ENCODE results near the gene PRH2.

The PRH2 gene

GRCh38 chr12:10940389-10940788, 11.4 kb downstream of the PRH2 start:
- Mint-ChIP-seq H3K27me3 (no peaks in the 10 kb centered on the region), H3K4me3 (no peak overlapping the region), H3K9me3 (peaks cover 0 to 4% of the 10 kb centered on the region in 2 donors), H3K4me1 (peaks cover 9 to 22% of the 10 kb centered on the region in 2 donors), H3K27ac (no peak overlapping the region), H3K36me3 (peaks cover 1 to 4% of the 10 kb centered on the region in 2 donors)
- ATAC-seq (replicated peaks) = no peak
- DNase-seq = no peak

DNA sequence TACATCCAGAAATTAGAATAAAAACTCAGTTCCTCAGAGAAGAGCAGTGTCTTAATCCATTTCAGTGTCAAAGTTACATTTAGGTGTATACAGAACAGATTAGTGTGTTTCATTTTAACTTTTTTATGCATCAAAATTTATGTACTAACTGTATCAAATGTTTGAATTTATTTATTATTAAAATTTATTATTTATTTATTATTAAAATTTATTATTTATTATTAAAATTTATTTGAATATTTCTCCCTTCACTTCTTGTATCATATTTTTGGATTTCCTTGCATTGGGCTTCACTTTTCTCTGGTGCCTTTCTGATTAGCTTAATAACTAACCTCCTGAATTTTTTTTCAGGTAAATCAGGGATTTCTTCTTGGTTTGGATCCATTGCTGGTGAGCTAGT, 12.3 kb downstream of the PRH2 start:
- DNase-seq (no peak), ATAC-seq (replicated peaks) (no peak)
- Mint-ChIP-seq H3K9me3 (peaks cover 0 to 4% of the 10 kb centered on the region in 2 donors), H3K4me3 (no peak overlapping the region), H3K36me3 (peaks cover 1 to 4% of the 10 kb centered on the region in 2 donors), H3K27me3 (no peaks in the 10 kb centered on the region), H3K4me1 (peaks cover 9 to 19% of the 10 kb centered on the region in 2 donors), H3K27ac (no peak overlapping the region)

GRCh38 chr12:10941916-10942607, 13.0 kb downstream of the PRH2 start:
- H3K4me1 Mint-ChIP-seq = peaks cover 9 to 16% of the 10 kb centered on the region in 2 donors
- ATAC-seq (replicated peaks) = peak; percentile 41 to 47
- no peaks in the 10 kb centered on the region for H3K27me3 Mint-ChIP-seq
- no peak overlapping the region for H3K27ac Mint-ChIP-seq
- H3K4me3 Mint-ChIP-seq = no peak overlapping the region
- peaks cover 1 to 8% of the 10 kb centered on the region in 2 donors for H3K36me3 Mint-ChIP-seq
- DNase-seq = no peak
- H3K9me3 Mint-ChIP-seq = peaks cover 4 to 7% of the 10 kb centered on the region in 2 donors

DNA sequence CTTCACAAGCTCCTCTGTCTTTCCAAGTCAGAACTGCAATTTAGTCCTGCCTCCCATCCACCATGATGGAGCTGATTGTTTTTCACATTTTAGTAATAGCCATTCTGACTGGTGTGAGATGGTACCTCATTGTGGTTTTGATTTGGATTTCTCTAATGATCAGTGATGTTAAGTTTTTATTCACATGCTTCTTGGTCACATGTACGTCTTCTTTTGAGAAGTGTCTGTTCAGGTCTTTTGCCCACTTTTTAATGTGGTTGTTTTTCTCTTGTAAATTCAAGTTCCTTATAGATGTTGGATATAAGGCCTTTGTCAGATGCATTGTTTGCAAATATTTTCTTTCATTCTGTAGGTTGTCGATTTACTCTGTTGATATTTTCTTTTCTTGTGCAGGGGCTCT, 14.1 kb downstream of the PRH2 start:
- DNase-seq = no peak
- Mint-ChIP-seq H3K9me3 (peaks cover 12 to 15% of the 10 kb centered on the region in 2 donors), H3K27ac (no peak overlapping the region)

DNA sequence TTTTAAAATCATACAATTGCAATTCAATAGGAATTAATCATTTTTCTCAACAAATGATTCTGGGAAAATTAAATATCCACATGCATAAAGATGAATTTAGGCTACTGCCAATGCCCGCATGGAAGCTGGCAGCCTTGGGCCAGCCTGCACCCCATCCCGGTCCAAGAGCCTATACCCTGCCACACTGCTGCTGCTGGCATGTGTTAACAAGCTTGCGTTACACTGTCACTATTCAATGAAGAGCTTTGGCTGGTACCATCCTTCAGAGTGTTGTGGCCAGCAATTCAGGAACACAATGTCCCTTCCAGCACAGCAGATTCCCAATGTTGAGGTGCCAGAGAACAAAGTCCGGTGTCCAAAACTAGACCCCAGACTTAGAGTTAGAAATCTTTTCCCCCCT, 23.6 kb downstream of the PRH2 start:
- no peak overlapping the region for H3K4me3 Mint-ChIP-seq
- no peaks in the 10 kb centered on the region for H3K27me3 Mint-ChIP-seq
- no peak overlapping the region for H3K27ac Mint-ChIP-seq
- H3K9me3 Mint-ChIP-seq = peaks cover 28 to 29% of the 10 kb centered on the region in 2 donors
- peaks cover 49 to 63% of the 10 kb centered on the region in 2 donors for H3K36me3 Mint-ChIP-seq
- DNase-seq (no peak), ATAC-seq (replicated peaks) (no peak)
- peaks cover 5 to 20% of the 10 kb centered on the region in 2 donors for H3K4me1 Mint-ChIP-seq

More for the DNA sequence above, 14.1 kb downstream of the PRH2 start:
- Mint-ChIP-seq H3K4me1 (peaks cover 9 to 16% of the 10 kb centered on the region in 2 donors), H3K27me3 (no peaks in the 10 kb centered on the region), H3K4me3 (no peak overlapping the region), H3K36me3 (peaks cover 6 to 19% of the 10 kb centered on the region in 2 donors)
- ATAC-seq (replicated peaks) = no peak

DNA sequence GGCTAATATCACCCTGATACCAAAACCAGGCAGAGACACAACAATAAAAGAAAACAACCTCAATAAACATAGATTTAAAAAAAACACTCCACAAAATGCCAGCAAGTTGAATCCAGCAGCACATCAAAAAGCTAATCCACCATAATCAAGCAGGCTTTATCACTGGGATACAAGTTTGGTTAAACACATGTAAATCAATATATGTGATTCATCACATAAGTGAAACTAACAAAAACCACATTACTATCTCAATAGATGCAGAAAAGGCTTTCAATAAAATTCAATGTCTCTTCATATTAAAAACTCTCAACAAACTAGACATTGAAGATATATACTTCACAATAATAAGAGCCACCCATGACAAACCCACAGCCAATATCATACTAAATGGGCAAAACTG, 27.0 kb downstream of the PRH2 start:
- DNase-seq (no peak), ATAC-seq (replicated peaks) (no peak)
- Mint-ChIP-seq H3K36me3 (peaks cover 42 to 60% of the 10 kb centered on the region in 2 donors), H3K4me3 (no peak overlapping the region), H3K27ac (no peak overlapping the region), H3K4me1 (peaks cover 8 to 24% of the 10 kb centered on the region in 2 donors), H3K9me3 (peaks cover 16 to 22% of the 10 kb centered on the region in 2 donors), H3K27me3 (no peaks in the 10 kb centered on the region)

DNA sequence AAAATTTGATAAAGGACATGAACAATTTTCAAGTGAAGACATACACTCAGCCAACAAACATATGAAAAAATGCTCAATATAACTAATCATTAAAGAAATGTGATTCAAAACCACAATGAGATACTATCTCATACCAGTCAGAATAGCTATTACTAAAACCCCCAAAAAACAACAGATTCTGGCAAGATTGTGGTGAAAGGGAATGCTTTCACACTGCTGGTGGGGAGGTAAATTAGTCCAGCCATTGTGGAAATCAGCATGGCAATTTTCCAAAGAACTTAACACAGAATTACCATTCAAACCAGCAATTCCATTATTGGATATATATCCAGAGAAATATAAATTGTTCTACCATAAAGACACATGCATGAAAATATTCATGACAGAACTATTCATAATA, 28.7 kb downstream of the PRH2 start:
- Mint-ChIP-seq H3K9me3 (peaks cover 16 to 22% of the 10 kb centered on the region in 2 donors), H3K27me3 (no peaks in the 10 kb centered on the region), H3K4me1 (peaks cover 13 to 32% of the 10 kb centered on the region in 2 donors)

DNA sequence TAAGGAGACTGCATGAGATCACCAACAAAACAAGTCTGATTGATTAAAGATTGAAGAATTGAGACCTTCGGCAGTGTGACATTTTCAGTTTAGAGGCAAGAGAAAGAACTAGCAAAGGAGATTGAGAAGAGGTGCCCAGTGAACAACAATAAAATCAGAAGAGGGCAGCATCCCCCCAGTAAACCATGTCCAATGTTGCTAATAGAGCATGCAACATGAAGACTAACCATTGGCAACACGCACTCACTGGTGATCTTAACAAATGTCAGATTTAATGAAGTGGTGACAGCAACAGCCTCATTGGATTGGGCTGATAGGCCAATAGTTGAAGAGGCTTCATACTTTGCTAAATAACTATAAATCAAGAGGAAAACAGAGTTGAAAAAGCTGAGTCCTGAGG, 30.8 kb downstream of the PRH2 start:
- DNase-seq (no peak), ATAC-seq (replicated peaks) (no peak)
- Mint-ChIP-seq H3K9me3 (peaks cover 13 to 17% of the 10 kb centered on the region in 2 donors), H3K36me3 (peaks cover 35 to 49% of the 10 kb centered on the region in 2 donors), H3K4me3 (no peak overlapping the region), H3K27ac (no peak overlapping the region), H3K27me3 (no peaks in the 10 kb centered on the region), H3K4me1 (peaks cover 10 to 28% of the 10 kb centered on the region in 2 donors)

More for the DNA sequence above, 28.7 kb downstream of the PRH2 start:
- H3K4me3 Mint-ChIP-seq = no peak overlapping the region
- peaks cover 41 to 60% of the 10 kb centered on the region in 2 donors for H3K36me3 Mint-ChIP-seq
- DNase-seq (no peak), ATAC-seq (replicated peaks) (no peak)
- no peak overlapping the region for H3K27ac Mint-ChIP-seq

GRCh38 chr12:10960211-10960610, 31.2 kb downstream of the PRH2 start:
- Mint-ChIP-seq H3K36me3 (peaks cover 32 to 45% of the 10 kb centered on the region in 2 donors), H3K4me1 (peaks cover 10 to 25% of the 10 kb centered on the region in 2 donors), H3K27ac (no peak overlapping the region), H3K27me3 (no peaks in the 10 kb centered on the region), H3K9me3 (peaks cover 9 to 14% of the 10 kb centered on the region in 2 donors), H3K4me3 (no peak overlapping the region)
- peak in 1 of 2 donors; percentile 27 for ATAC-seq (replicated peaks)
- DNase-seq = no peak

GRCh38 chr12:10965476-10965875, 36.4 kb downstream of the PRH2 start:
- no peak overlapping the region for H3K27ac Mint-ChIP-seq
- DNase-seq (no peak), ATAC-seq (replicated peaks) (no peak)
- peaks cover 9 to 11% of the 10 kb centered on the region in 2 donors for H3K4me1 Mint-ChIP-seq
- H3K27me3 Mint-ChIP-seq = no peaks in the 10 kb centered on the region
- H3K9me3 Mint-ChIP-seq = peaks cover 0 to 2% of the 10 kb centered on the region in 2 donors
- no peak overlapping the region for H3K4me3 Mint-ChIP-seq
- peaks cover 11 to 32% of the 10 kb centered on the region in 2 donors for H3K36me3 Mint-ChIP-seq

DNA sequence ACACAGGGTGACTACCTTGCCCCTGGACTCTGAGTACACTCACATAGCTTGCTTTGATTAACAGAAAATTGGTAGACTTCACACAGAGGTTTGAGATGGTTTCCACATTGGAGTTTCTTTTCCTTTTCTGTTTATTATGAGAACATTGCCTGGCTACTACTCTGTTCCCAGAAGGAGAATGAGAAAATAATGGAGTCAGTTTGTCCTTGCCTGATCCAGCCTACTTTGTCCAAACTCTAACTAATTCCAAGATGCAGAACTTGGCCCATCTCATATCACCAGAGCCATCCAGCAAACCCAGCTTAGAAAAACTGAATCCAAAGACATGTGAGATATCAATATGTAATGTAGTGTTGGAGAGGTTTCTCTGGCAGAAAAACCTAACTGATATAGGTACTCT, 37.3 kb downstream of the PRH2 start:
- Mint-ChIP-seq H3K27ac (no peak overlapping the region), H3K27me3 (no peaks in the 10 kb centered on the region), H3K4me3 (no peak overlapping the region), H3K4me1 (peaks cover 3 to 6% of the 10 kb centered on the region in 2 donors), H3K36me3 (peaks cover 11 to 32% of the 10 kb centered on the region in 2 donors), H3K9me3 (peaks cover 0 to 2% of the 10 kb centered on the region in 2 donors)
- ATAC-seq (replicated peaks) = no peak
- DNase-seq = no peak

DNA sequence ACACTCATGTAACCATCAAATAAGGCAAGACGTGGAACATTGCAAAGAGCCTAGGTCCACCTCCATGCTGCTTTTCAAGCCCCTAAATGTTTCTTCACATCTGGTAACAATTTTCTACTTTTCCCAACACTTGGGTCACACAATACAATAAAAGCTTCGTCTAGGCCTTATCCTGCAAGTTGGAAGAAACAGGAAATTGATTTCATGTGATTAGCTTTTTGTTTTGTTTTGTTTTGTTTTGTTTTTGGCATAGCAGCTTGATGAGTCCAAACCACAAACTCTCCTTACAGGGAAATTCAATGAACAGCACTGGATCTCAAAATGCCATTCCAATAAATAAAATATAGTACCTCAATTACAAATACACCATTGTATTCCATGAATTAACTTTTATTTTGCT, 38.4 kb downstream of the PRH2 start:
- no peaks in the 10 kb centered on the region for H3K4me1 Mint-ChIP-seq
- DNase-seq = no peak
- H3K27ac Mint-ChIP-seq = no peak overlapping the region
- H3K9me3 Mint-ChIP-seq = peaks cover 0 to 2% of the 10 kb centered on the region in 2 donors
- H3K27me3 Mint-ChIP-seq = no peaks in the 10 kb centered on the region
- H3K36me3 Mint-ChIP-seq = peaks cover 10 to 26% of the 10 kb centered on the region in 2 donors
- no peak overlapping the region for H3K4me3 Mint-ChIP-seq
- no peak for ATAC-seq (replicated peaks)

DNA sequence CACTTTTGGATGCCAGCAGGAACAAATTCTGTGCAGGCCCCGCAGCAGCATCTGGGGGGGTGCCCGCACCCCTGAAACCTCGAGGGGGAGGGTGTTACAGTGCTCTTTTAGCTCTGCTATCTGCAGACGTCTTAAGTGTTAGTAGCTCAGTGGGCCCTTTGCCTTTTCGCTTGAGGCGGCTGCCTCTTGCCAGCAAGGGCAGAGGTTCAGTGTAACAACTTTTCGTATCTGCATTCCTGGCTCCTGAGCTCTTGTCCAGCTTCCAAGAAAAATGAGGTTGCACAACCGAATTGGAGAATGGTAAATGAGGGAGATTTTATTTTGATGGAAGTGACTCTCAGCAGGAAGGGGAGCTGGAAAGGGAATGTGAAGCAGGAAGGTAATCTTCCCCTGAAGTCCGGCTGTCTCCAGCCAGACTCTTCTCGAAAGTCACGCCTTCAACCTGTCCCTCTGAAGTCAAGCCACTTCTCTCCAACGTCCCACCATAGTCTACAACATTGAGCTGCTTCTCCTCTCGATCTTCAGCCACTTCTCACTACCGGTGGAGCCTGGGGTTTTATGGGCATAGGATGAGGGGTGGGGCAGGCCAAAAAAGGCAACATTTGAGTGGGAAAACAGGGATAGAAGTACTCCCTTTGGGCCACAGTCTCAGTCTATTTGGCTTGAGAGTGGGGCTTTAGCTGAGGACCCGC, 39.9 kb downstream of the PRH2 start:
- no peak overlapping the region for H3K27ac Mint-ChIP-seq
- no peak for DNase-seq
- H3K4me1 Mint-ChIP-seq = no peaks in the 10 kb centered on the region
- ATAC-seq (replicated peaks) = no peak
- H3K27me3 Mint-ChIP-seq = no peaks in the 10 kb centered on the region
- peaks cover 13 to 24% of the 10 kb centered on the region in 2 donors for H3K36me3 Mint-ChIP-seq
- no peak overlapping the region for H3K4me3 Mint-ChIP-seq
- peaks cover 0 to 2% of the 10 kb centered on the region in 2 donors for H3K9me3 Mint-ChIP-seq

GRCh38 chr12:10974965-10975364, 45.9 kb downstream of the PRH2 start:
- ATAC-seq (replicated peaks) = no peak
- Mint-ChIP-seq H3K4me3 (no peak overlapping the region), H3K27ac (no peak overlapping the region), H3K36me3 (peaks cover 16 to 19% of the 10 kb centered on the region in 2 donors), H3K9me3 (no peaks in the 10 kb centered on the region), H3K27me3 (no peaks in the 10 kb centered on the region), H3K4me1 (peaks cover 2 to 5% of the 10 kb centered on the region in 2 donors)
- DNase-seq = no peak

DNA sequence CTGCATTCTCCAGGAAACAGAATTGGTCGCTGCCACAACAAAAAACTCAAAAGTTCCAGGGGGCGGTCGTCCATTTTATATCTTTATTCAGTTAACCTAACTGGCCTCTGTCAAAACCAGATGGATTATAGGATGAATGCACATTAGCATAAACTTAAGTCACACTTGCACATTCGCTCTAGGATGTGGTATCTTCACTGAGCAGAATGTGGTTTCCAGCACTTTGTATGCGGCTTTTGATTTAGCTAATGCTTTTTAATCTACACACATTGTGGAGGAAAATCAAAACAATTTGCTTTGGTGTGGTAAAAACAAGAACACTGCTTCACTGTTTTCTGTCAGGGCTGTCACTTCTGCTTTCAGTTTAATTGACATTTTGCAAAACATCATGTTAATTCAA, 53.2 kb downstream of the PRH2 start:
- no peak overlapping the region for H3K4me3 Mint-ChIP-seq
- DNase-seq (no peak), ATAC-seq (replicated peaks) (peak; percentile 36 to 52)

More for the DNA sequence above, 53.2 kb downstream of the PRH2 start:
- Mint-ChIP-seq H3K27me3 (no peaks in the 10 kb centered on the region), H3K27ac (no peak overlapping the region), H3K4me1 (peaks cover 3 to 8% of the 10 kb centered on the region in 2 donors), H3K9me3 (peaks cover 0 to under 1% of the 10 kb centered on the region in 2 donors), H3K36me3 (peaks cover 10 to 18% of the 10 kb centered on the region in 2 donors)
